ENCODE data around the gene HK3.

GRCh38 chr5:176847726-176848290 lies 51.3 kb downstream of the HK3 start:
- TF ChIP-seq TARDBP (IDR thresholded peaks at IDR 0.05) (no peak), BHLHE40 (IDR thresholded peaks at IDR 0.05; ENCODE audit: borderline replicate concordance) (no peak), FOXK2 (IDR thresholded peaks at IDR 0.05) (no peak), ELF4 (IDR thresholded peaks at IDR 0.05) (no peak), NFRKB (IDR thresholded peaks at IDR 0.05) (no peak), CTBP1 (IDR thresholded peaks at IDR 0.05; ENCODE audit: borderline replicate concordance) (no peak)

All from HEK293T (cell line).